Measurements from ENCODE around the gene ATM.
"Not testable (repeated sequence)": the region's sequence is repeated elsewhere in the genome, so short reads cannot be mapped to it uniquely, and the experiment has no call there.

Gene ATM

DNA sequence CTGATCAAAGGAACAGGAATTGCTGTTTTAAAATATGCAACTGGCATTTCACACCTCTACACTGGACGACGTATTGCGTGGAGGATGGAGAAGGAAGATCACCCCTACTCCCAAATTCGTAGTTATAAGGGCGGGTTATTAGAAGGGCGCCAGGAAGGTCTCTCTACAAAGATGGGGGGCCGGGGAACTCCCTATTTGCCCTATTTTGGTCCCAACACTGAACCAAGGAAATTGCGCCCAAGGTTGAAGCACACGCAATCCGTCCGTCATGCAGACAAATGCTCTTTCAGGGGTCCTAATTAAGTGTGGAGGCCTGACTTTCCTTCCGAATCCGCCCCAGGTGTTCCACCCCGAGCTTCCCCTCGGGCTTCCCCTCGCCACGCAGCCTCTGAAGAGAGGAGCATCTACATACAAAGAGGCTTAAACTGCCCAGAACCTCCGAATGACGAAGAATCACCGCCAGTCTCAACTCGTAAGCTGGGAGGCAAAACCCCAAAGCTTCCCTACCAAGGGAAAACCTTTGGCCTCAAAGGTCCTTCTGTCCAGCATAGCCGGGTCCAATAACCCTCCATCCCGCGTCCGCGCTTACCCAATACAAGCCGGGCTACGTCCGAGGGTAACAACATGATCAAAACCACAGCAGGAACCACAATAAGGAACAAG is 825 bp upstream of the ATM start:
- no peak for DNase-seq (ENCODE audit: low read depth)

DNA sequence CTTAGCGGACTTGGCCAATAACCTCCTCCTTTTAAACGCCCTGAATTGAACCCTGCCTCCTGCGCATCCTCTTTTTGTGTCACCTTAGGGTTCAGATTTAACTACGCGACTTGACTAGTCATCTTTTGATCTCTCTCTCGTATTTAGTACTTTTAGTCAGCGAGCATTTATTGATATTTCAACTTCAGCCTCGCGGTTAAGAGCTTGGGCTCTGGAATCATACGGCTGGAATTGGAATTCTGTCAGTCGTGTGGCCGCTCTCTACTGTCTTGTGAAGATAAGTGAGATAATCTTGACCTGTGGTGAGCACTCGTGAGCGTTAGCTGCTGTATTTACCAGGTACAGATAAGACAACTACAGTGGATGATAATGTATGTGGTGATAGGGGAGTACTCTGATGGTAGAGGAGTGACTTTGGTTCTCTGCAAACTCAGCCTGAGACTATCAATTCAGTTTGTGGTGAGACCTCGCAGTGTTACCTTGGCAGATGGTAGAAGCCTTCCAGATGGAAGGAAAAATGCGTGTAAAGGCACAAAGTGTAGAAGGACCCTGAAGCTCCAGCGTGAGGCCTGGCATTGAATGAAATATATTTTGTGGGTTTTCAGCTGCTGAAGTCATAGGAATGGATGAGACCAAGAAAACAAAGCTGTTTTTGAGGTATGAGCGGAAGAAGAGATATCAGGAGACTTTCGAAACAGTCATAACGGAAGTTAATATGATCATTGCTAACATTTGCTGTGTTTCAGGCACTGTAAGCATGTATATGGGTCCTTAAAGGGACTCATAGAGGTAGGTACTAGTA is 682 bp downstream of the ATM start:
- DNase-seq (ENCODE audit: low read depth) = no peak

DNA sequence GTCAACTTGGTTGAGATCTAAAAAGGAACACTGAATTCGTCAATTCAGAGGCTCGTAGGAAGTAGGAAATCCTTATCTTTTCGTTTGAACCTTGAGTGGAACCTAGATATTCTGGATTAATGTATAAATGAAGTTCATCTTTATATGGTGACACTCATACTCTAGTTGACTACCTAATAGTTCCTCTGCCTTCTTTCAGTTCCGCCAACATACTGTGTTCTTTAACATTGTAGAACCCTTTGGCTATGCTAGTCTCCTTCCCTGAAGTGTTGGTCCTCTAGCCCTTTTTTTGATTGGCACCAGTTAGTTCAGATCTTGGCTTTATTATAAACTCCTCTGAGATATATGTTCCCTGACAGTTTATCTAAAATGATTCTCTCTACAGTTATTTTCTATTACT is 1.5 kb downstream of the ATM start:
- DNase-seq (ENCODE audit: low read depth) = no peak

DNA sequence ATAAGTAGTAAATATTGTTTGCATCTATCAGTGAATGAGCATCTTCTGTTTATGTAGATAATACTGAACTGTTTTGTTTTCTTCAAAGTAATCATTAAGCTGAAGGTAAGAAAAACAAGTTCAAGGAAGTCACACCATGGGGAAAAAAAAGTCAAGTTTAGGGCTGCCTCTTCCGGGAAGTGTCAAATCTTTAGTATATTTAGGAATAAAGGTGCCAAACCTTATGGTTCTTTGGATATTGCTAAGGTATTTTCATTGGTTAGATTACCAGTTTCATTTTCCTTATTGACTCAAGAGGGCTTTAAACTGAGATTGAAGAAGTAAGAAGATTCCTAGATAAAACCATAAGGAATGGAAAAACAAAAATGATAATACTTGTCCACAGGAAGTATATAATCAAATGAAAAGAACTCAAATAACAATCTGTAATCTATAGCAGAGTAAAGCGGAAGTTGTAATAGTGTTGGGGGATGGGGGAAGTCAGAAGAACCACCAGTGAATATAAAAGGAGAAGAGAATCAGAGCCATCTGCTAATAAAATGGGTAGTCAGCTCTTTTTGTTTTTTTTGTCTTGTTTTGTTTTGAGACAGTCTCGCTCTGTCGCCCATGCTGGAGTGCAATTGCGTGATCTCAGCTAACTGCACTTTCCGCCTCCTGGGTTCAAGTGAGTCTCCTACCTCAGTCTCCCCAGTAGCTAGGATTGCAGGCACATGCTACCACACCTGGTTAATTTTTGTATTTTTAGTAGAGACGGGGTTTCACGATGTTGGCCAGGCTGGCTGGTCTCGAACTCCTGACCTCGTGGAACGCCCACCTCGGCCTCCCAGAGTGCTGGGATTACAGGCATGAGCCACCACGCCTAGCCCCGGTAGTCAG is 2.3 kb downstream of the ATM start:
- DNase-seq (ENCODE audit: low read depth) = no peak

DNA sequence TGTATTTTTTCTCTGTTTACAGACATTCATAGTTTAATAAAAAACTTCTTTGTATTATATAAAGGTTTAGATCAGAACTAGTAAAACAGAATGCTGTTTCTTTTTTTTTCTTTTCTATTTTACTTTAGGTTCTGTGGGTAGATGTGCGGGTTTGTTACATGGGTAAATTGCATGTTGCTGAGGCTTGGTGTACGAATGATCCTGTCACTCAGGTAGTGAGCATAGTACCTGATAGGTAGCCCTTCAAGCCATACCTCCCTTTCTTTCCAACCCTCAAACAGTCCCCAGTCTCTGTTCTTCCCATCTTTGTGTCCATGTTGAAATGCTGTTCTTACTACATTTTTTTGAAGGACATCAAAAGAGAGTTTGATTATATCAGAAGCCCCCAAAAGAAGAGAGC is 3.2 kb downstream of the ATM start:
- no peak for DNase-seq (ENCODE audit: low read depth)

DNA sequence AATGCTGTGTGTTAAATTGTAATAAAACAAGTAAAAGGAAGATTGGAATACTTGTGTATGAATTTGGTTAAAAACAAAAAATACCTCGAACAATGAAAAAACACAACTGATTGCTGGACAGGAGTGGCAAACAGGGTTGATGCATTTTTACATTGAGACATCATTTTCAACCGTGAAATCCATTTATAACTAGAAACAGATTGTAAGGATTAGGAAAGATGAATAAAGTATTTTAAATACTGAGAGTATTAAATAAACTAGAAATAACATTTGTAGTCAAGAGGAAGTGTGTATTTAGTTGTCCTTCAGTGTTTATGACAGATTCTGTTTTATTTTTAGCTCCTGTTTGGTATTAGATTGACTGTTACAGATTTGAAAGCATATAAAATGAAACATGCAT is 5.4 kb downstream of the ATM start:
- DNase-seq (ENCODE audit: low read depth) = no peak

DNA sequence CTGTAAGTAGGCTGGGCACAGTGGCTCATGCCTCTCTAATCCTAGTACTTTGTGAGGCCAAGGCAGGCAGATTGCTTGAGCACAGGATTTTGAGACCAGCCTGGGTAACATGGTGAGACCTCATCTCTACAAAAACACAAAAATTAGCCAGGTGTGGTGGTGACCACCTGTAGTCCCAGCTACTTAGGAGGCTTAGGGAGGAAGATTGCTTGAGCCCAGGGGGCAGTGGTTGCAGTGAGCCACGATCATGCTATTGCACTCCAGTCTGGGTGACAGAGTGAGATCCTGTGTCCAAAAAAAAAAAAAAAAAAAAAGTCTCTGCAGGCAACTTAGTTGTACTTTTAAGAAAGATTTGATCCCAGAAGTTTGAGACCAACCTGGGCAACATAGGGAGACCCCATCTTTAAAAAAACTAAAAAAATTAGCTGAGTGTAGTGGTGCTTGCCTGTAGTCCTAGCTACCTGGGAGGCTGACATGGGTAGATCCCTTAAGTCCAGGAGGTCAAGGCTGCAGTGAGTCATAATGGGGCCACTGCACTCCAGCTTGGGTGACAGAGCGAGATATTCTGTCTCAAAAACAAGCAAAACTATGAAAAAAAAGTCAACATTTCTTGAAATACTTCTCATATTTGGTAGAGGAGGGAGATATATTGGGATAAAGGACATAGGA is 10.5 kb downstream of the ATM start:
- no peak for DNase-seq (ENCODE audit: low read depth)

DNA sequence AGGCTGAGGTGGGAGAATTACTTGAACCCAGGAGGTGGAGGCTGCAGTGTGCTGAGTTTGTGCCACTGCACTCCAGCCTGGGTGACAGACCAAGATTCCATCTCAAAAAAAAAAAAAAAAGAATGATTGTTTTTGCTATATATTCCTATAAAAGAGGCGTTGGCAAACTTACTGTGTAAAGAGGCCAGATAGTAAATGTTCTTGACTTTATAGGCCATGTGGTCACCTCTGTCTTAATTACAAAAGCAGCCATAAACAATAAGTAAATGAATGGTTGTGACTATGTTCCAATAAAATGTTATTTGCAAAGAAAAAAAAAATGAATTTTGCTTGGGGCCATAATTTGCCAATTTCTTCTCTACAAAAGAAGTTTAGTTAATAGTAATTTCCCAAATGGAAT is 12.3 kb downstream of the ATM start:
- DNase-seq (ENCODE audit: low read depth) = no peak

DNA sequence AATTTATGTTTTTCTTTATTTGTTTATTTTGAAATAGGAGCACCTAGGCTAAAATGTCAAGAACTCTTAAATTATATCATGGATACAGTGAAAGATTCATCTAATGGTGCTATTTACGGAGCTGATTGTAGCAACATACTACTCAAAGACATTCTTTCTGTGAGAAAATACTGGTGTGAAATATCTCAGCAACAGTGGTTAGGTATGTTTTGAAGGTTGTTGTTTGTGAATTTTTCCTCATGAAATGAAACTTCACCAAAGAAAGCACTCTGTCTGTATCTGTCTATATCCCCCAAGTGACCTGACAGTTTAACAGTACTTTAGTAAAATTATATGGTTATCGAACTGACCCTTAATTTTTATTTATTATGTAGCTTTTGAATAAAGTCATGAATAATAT is 12.8 kb downstream of the ATM start:
- DNase-seq (ENCODE audit: low read depth) = no peak

DNA sequence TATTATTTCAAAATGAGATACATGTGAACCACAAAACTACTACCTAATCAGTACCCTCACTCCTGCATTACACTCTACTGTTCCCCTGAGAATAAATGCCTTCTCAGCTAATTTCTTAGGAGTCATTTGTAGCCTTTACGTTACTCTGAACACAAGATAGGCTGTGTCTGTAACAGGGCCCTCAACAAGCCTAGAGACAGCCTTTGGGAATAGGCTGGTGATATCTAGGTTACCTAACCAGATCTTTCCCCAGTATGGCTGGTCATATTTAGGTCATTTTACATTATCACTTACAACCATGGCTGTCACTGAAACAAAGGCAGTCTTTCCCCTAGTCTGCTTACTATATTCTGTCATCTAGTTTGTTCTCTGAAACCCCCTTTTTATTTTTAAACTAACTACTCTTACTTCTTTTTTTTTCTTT is 14.2 kb downstream of the ATM start:
- DNase-seq (ENCODE audit: low read depth) = no peak

DNA sequence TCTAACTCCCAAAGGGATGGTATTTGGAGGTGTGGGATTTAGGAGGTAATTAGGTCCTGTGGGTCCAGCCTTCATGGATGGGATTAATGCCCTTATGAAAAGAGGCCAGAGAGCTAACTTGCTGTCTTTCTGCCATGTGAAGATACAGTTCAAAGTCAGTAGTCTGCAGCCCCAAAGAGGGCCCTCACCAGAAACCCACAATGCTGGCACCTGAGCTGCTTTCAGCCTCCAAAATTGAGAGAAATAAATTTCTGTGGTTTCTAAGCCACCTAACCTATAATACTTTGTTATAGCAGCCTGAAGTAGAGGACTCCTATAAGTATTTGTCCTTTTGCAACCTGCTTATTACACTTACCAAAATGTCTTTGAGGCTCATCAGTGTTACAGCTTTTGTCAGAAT is 16.2 kb downstream of the ATM start:
- DNase-seq (ENCODE audit: low read depth) = no peak

DNA sequence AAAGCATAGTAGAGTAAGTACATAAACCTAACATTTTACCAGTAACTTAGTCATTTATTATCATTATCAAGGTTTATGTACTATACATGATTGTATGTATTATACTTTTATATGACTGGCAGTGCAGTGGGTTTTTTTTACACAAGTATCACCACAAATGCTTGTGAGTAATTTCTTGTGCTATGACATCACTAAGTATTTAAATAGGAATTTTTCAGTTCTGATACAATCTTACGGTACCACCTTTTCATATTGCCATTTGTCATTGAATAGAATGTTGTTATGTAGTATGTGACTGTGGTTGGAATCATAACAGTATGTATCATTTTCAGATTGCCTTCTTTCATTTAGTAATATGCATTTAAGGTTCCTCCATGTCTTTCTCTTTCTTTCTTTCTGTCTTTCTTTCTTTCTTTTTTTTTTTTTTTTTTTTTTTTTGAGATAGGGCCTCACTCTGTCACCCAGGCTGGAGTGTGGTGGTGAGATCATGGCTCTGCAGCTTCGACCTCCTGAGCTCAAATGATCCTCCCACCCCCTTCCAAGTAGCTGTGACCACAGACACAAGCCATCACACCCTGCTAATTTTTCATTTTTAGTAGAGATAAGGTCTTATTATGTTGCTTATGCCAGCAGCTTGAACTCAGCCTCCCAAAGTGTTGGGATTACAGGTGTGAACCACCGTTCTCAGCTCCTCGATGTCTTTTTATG is 18.6 kb downstream of the ATM start:
- no peak for DNase-seq (ENCODE audit: low read depth)

DNA sequence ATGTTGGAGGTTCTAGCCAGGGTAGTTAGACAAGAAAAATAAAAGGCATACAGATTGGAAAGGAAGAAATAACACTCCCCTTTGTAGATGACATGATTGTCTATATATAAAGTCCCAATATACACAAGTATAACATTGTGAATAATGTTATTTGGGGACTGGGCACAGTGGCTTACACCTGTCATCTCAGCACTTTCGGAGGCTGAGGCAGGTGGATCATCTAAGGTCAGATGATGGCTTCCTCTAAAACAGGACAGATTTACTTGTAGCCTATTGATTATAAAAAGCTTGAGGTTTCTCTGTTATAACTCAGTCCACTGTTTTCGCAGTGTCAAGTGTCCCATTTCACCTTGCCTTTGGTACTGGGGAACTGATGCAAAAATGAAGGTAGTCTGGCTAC is 19.6 kb downstream of the ATM start:
- DNase-seq (ENCODE audit: low read depth) = no peak

DNA sequence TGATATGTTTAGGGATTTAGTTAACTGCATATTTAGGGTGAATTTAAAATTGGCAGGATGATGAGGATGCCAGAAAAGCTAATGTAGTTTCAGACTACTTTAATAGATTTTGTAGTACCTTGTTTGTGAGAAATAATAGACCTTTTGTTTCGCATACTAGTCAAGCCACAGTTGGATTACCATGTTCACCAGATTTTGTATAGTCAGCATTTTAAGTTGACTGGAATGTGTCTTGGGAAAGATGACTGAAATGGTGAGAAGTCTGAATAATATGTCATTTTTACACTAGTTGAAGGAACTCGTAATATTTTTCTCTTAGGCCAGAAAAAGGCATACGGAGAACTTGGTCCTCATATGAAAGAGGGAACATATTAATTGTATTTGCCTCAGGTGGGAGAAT is 23.4 kb downstream of the ATM start:
- no peak for DNase-seq (ENCODE audit: low read depth)

DNA sequence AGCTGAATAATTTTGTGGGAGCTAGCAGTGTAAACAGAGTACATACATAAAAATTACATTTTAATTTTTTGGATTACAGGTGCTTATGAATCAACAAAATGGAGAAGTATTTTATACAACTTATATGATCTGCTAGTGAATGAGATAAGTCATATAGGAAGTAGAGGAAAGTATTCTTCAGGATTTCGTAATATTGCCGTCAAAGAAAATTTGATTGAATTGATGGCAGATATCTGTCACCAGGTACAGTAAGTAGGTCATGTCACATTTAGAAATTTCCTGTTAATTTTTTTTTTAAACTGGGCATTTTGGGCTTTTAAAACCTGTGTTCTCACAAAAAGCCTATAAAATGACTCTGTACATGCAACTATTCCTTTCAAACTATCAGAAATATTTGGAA is 24.0 kb downstream of the ATM start:
- DNase-seq (ENCODE audit: low read depth) = no peak

DNA sequence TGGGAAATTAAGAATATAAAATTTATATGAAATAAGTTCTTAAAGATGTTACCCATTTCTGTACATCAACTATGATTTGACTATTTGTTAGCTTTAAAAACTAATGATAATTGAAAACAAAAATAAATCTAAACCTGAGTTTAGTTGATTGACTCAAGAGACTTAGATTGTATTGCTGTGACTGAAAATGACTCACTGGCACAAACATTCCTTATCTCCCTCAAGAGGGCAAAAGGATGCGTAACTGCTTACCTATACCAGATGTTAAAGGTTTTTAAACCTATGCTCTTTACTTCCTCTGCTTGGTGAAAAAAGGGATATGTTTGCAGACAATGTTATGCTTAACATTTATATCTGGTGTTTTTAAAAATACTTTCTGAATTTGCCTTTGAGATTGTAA is 30.3 kb downstream of the ATM start:
- DNase-seq (ENCODE audit: low read depth) = no peak

DNA sequence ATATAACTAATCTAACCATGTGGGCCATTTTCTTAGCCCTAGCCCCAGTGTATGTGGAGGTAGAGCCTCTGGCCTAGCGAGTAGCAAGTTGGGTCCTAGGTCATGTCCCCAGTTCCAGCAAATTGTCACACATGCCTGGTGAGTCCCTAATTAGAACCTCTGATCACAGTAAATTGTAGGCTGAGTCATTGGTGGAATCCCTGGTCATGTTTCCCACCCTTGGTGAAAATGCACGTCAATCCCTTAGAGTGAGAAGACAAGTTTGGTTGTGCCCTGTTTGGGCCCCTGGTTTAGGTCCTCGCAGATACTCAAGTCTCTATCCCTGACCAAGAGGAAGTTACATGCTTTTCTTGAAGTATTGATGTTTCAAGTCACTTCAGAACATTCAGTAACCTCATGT is 46.7 kb downstream of the ATM start:
- DNase-seq (ENCODE audit: low read depth) = no peak

DNA sequence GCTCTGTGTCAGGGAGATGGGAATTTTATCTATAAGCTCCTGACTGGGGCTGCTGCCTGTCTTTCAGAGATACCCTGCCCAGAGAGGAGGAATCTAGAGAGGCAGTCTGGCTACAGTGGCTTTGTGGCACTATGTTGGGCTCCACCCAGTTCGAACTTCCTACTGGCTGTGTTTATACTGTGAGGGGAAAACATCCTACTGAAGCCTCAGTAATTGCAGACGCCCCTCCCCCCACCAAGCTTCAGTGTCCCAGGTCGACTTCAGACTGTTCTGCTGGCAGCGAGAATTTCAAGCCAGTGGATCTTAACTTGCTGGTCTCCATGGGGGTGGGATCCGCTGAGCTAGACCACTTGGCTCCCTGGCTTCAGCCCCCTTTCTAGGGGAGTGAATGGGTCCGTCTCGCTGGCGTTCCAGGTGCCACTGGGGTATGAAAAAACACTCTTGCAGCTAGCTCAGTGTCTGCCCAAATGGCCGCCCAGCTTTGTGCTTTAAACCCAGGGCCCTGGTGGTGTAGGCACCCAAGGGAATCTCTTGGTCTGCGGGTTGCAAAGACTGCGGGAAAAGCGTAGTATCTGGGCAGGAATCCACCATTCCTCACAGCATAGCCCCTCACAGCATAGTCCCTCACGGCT is 54.2 kb downstream of the ATM start:
- not testable (repeated sequence) for DNase-seq (ENCODE audit: low read depth)

DNA sequence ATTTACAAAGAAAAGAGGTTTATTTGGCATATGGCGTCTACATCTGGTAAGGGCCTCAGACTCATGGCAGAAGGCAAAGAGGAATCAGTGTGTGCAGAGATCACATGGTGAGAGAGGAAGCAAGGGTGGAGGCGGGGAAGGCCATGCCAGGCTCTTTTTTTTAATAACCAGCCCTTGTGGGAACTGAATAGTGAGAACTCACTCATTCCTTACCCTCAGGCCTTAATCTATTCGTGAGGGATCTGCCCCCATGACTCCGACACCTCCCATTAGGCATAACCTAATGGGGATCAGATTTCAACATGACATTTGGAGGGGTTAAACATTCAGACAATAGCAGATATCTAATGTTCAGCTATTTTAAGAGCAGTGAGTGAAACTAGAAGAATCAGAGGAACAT is 55.7 kb downstream of the ATM start:
- no peak for DNase-seq (ENCODE audit: low read depth)

DNA sequence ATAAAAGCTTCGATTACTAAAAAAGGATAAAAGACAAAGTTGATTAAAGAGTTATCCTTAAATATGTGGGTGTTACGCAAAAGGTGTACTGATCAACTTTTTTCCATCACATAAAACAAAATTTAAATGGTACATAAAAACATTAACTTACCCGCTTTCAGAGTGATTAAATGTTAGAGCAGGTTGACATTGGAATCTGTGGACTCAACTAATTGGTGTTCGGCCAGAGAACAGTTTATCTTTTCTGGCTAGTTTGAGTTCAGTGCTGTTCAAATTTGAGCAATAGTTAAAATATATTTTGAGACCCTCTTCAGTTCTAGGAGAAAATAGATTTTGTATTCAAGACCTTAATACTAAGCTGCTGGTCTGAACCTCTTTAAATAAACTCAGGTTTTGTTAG is 56.1 kb downstream of the ATM start:
- DNase-seq (ENCODE audit: low read depth) = no peak

DNA sequence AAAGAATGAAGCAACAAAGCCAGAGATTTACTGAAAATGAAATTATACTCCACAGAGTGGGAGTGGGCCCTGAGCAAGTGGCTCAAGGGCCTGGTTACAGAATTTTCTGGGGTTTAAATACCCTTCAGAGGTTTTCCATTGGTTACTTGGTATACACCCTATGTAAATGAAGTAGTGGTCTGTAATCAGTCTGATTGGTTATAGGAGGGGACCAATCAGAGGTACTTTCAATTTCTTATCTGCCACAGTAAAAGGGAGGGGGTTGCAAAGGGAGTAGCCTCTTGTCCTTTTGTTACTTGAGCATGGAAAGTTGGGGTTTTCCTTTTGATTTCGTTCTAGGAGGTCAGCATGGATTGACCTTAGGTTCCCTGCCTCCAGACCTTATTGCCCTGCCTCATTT is 63.5 kb downstream of the ATM start:
- DNase-seq (ENCODE audit: low read depth) = no peak
